Fibroblast of pulmonary artery (primary cell): Measurements from ENCODE around the gene PLA2G2C.

Experiments
- DNase-seq: peaks from one replicate; pipeline ENCODE4 v3.0.0-alpha.2; 2010; ENCODE audit warnings: low read depth
- H3K4me3 ChIP-seq: replicated peaks from 2 replicates; pipeline ENCODE4 v1.5.1; 2011; ENCODE audit warnings: low read depth, mild to moderate bottlenecking, control low read depth, low read length, moderate library complexity
- CTCF ChIP-seq: IDR thresholded peaks from 2 replicates; pipeline ENCODE4 v1.5.1; 2011; ENCODE audit warnings: mild to moderate bottlenecking, control low read depth, low read length, inconsistent platforms; ENCODE audit errors: missing control alignments

Gene PLA2G2C

DNA sequence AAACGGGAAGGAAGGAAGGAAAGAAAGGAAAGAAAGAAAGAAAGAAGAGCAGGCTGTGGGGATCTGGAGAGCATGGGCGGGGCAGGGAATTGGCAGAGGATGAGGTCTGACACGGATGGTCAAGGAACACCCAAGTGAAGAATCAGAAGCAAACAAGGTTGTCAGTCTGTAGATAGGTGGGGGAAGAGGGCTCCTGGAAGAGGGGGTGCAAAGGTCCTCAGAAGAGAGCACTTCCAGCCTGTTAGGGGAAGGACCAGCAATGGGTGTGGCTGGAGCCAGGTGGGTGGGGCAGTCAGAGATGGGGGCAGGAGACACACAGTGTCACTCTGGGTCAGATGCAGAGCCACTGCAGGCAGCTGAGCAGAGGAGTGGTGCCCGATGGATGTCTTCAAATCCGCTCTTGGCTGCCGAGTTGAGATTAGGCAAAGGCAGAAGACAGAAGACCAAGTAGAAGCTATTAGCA lies 11.0 kb upstream of the PLA2G2C start:
- H3K4me3 ChIP-seq = no peak overlapping the region
- no peak for TF ChIP-seq CTCF
- no peak for DNase-seq

- no peak for DNase-seq
- TF ChIP-seq CTCF = no peak
- no peak overlapping the region for H3K4me3 ChIP-seq
Observed at GRCh38 chr1:20195462-20195780, 9.1 kb upstream of the PLA2G2C start.

DNA sequence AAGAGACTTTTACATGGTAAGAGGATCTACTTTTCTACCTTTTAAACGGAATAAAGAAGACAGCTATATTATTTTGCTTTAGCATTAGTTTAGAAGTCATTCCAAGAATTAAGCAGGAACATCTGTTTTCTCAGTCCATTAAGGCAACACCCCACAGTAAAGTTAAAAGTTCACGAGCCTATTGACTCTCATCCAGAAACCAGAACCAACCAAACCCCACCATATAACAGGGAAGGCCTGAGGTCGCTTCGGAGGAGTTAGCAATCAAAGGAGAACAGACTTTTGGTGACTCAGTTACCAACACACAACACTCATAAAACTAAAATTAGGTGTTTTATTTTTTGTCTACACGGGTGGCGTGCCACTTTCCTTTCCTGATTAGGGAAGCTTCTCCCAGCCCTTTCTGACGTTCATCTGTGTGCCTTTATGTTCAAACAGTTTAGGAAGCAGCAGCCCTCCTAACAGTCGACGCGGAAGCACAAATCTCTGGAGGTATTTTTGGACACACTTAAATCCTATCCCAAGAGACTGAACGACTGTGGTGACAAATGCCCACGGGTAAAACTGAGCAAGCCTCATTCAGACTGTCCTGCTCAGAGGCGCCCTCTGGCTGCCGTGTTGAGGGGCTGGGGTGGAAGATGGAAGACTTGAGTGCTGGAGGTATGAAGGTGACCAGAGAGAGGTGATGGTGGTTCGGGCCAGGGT lies 8.6 kb upstream of the PLA2G2C start:
- TF ChIP-seq CTCF = peak; percentile 97
- peak; percentile 60 for DNase-seq
- H3K4me3 ChIP-seq = no peak overlapping the region

GRCh38 chr1:20194224-20194623 lies 7.9 kb upstream of the PLA2G2C start:
- TF ChIP-seq CTCF = no peak
- DNase-seq = no peak
- H3K4me3 ChIP-seq = no peak overlapping the region

DNA sequence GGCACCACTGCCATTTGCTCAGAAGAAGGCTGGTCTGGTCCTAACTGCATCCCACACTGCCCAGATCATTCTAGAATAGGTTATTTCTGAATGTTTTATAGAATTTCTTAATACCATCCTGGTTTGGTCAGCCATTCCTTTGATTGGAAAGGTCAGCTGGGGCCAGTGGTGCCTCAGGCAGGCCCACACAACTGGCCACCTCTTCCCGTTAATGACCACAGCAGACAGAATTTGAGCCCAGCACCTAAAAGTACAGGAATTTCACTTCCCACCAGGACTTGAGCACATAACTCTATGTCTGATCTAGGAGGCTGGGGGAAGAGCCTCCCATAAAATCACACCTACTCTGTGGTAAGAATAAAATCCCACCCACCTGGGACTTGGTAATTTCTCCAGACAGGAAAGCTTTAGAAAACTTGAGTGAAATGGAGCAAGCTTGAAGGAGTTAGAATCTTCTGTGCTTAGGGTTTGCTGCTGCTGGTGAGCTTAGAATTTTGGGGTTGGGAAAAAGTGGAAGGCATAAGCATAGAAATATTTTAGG lies 6.6 kb upstream of the PLA2G2C start:
- DNase-seq = no peak
- TF ChIP-seq CTCF = no peak
- no peak overlapping the region for H3K4me3 ChIP-seq

- H3K4me3 ChIP-seq = no peak overlapping the region
- DNase-seq = peak; percentile 43
- no peak for TF ChIP-seq CTCF
Observed at GRCh38 chr1:20192364-20192763, 6.0 kb upstream of the PLA2G2C start.
